GM06990 (cell line): ENCODE data around the gene DIO1.

Experiments
- DNase-seq: peaks from one replicate; pipeline ENCODE4 v3.0.0-alpha.2; 2011; ENCODE audit not compliant: insufficient read length; ENCODE audit errors: extremely low read depth
- H3K27me3 ChIP-seq: replicated peaks from 2 replicates; pipeline ENCODE4 v1.6.0; 2011; ENCODE audit warnings: low read length; ENCODE audit not compliant: control insufficient read depth, insufficient read depth
- H3K36me3 ChIP-seq: 2 replicates; pipeline ENCODE4 v1.5.1; 2011; ENCODE audit warnings: low read length; ENCODE audit not compliant: control insufficient read depth, insufficient read depth
- H3K4me3 ChIP-seq: replicated peaks from 2 replicates; pipeline ENCODE4 v1.5.1; 2011; ENCODE audit warnings: low read depth, mild to moderate bottlenecking, control low read depth, low read length
- CTCF ChIP-seq: IDR thresholded peaks from 2 replicates; pipeline ENCODE4 v1.5.1; 2011; ENCODE audit warnings: low read length, control low read depth, mild to moderate bottlenecking, inconsistent platforms; ENCODE audit not compliant: insufficient read depth, poor library complexity, severe bottlenecking

The DIO1 gene

DNA sequence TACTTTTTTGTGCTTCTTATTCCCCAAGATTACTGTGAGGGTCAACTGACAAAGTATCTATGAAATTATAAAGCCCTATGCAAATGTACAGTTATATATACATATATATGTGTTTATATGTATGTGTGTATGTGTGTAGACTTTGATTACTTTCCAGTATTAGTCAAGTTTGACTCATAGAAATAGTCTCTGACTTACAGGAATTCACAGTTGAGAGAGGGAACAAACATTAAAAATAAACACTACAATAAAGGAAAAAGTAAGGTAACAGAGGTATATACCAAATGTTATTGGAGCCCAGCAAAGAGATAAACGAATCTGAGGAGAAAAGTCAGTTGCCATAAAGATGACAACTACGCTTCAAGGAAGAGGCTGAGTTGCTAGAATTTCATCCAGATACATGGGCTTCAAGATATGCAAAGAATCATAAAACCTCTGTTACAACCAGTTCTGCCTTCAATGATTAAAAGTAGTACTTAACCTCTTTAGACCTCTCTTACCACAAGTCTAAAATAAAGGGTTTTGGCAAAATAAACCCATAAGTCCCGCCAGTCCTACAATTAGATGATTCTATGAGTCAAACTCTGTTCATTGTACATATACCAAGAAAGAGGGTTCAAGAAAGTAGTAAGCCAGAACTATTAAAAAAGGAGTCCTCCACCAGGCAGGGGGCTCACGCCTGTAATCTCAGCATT is 44.3 kb downstream of the DIO1 start:
- H3K36me3 ChIP-seq = peaks cover 3% of the 10 kb centered on the region

DNA sequence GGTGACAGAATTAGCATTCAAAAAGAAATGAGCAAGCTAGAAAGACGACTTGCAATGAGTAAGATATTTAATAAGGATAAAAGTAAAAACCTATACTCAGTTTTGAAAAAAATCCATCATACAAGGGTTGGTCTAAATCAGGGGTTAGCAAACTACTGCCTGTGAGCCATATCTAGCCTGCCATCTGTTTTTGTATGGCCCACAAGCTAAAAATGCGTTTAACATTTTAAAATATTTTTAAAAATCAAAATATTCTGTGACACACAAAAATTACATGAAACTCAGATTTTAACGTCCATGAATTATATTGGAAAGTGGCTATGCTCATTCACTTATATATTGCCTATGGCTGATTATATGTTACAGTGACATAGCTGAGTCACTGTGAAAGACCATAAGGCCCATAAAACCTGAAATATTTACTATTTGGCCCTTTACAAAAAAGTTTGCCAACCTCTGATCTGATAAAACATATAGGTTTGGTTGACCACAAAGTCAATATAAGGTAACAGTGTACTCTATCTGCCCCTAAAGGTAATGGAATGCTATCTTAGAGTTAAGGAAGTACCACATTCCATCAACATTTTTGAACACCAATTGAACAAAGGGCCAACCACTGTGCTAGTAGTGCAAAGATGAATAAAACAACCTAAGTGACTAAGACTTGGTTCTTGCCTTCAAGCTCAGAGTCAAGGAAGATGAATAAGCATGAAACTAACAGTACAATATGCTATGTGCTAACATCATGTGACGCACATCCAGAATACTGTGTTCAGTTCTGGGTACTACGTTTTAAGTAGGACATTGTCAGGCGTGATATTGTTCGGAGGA is 48.4 kb downstream of the DIO1 start:
- H3K4me3 ChIP-seq = no peak overlapping the region
- H3K27me3 ChIP-seq = no peaks in the 10 kb centered on the region
- peaks cover 3% of the 10 kb centered on the region; the same call in 1 of the 2 replicates for H3K36me3 ChIP-seq
- TF ChIP-seq CTCF = no peak
- DNase-seq = no peak

More for the DNA sequence above, 44.3 kb downstream of the DIO1 start:
- Histone ChIP-seq H3K27me3 (no peaks in the 10 kb centered on the region), H3K4me3 (no peak overlapping the region)
- no peak for DNase-seq
- TF ChIP-seq CTCF = no peak

DNA sequence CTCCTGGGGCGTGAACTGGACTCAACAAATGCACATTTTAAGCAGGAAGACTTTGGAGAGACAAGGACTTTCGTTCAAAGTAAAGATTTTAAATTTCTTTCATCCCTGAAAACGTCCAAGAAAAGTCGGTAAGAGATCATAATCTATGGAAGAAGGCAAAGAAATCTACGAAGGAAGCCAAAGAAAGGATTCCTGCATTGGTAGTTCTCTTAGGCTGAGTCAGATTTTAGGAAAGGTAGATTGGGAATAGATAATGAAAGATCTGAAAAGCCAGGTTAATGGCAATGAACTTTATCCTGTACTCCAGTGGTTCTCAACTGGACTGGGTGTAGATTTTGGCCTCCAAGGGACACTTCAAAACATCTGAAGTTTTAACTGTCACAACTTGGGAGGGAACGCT is 49.1 kb downstream of the DIO1 start:
- Histone ChIP-seq H3K4me3 (no peak overlapping the region), H3K36me3 (peaks cover 3% of the 10 kb centered on the region; the same call in 1 of the 2 replicates), H3K27me3 (no peaks in the 10 kb centered on the region)
- DNase-seq = no peak
- no peak for TF ChIP-seq CTCF

DNA sequence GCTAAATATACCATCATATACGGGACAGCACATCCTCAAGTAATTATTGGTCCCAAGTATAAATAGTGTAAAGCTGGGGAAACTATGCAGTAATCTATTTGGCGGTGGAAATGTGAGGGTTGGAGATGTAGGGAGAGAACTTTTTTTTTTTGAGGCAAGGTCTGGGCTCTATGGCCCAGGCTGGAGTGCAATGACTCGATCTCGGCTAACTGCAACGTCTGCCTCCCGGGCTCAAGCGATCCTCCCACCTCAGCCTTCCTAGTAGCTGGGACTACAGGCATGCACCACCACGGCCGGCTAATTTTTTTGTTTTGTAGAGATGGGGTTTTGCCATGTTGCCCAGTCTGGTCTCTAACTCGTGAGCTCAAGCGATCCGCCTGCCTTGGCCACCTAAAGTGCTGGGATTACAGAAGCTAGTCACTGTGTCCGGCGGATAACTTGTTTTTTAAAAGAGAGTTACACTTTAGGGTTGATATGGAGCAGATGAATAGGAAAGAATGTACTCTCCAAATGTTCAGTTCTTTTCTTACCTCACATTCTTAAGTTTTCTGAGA is 49.6 kb downstream of the DIO1 start:
- no peak for DNase-seq
- H3K27me3 ChIP-seq = no peaks in the 10 kb centered on the region
- no peak overlapping the region for H3K4me3 ChIP-seq
- no peak for TF ChIP-seq CTCF
- no peaks in the 10 kb centered on the region for H3K36me3 ChIP-seq

DNA sequence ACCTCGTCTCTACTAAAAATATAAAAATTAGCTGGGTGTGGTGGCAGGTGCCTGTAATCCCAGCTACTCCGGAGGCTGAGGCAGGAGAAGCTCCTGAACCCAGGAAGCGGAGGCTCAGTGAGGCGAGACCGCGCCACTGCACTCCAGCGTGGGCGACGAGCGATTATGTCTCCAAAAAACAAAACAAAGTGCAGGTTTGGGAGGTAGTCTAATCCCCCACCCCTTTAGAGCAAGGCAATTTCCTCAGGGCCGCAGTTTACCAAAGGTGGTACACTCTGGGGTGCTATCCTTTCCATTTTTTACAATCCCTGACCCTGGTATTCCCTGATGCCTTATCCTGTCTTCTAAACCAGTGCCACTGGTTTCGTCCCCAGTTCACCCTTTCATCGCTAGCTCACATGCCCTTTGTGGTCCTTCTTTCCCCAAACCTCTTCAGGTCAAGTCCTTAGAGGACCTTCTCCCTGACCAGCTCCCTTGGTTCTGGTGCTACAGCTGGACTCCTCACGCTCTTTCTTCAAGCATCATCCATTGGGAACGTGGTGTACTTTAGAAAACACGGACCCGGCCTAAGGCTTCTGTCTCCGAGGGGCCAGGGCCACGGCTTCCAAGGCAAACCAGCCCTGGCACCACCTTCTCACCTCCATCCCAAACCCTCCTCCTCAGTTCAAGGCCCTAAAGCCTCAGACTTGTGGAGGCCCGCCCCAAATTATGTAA is 50.6 kb downstream of the DIO1 start:
- Histone ChIP-seq H3K36me3 (no peaks in the 10 kb centered on the region), H3K4me3 (peak overlapping the region; percentile 80), H3K27me3 (no peaks in the 10 kb centered on the region)
- TF ChIP-seq CTCF = no peak
- DNase-seq = no peak
